ENCODE measurements around the gene CHN2. TPM values are rescaled to one million over a fixed set of nuclear protein-coding genes. Genes with fewer than 3 reads are reported as not detected.

CHN2 gene
- polyA plus RNA-seq, 1 of the 3 experiments (the other 2 are of a cell fraction), result 0.02 TPM

GRCh38 chr7:29490094-29490607 is 295.6 kb downstream of the CHN2 start:
- Histone ChIP-seq H4K20me1 (ENCODE audit: insufficient read depth) (no peaks in the 10 kb centered on the region), H3F3A (replicated peaks; ENCODE audit: insufficient read depth) (peaks cover 35% of the 10 kb centered on the region), H3K9me2 (no peaks in the 10 kb centered on the region), H3K4me3 (ENCODE audit: low read depth in 2 of 2, low read length in 1 of 2) (no peak overlapping the region), H2AFZ (ENCODE audit: low read depth) (no peak overlapping the region), H3K4me1 (ENCODE audit: control insufficient read depth in 1 of 2, insufficient read depth in 2 of 2, low read depth in 1 of 2, low read length in 1 of 2) (peaks cover 22 to 24% of the 10 kb centered on the region in 2 experiments), H3K36me3 (replicated peaks in 1 of 2; ENCODE audit: control insufficient read depth in 1 of 2, insufficient read depth in 2 of 2, low read length in 1 of 2) (no peaks in the 10 kb centered on the region), H3K9me3 (no peaks in the 10 kb centered on the region), H3K27ac (ENCODE audit: low read depth in 2 of 2, low read length in 1 of 2) (peak overlapping the region; percentile 76 to 91; a peak in 3 of 4 replicates), H3K27me3 (ENCODE audit: insufficient read depth) (no peaks in the 10 kb centered on the region), H3K9ac (no peak overlapping the region), H3K79me2 (ENCODE audit: insufficient read depth) (no peaks in the 10 kb centered on the region), H3K4me2 (no peak overlapping the region)
- ChIA-PET POLR2A (no interaction called here), CTCF (no interaction called here)
- WGBS (ENCODE audit: low lambda C conversion rate), result 86% methylated on average over 4 of the region's 4 CpGs
- DNase-seq, result no peak
- no peak for TF ChIP-seq GABPA (IDR thresholded peaks at IDR 0.05; ENCODE audit: low read depth)
- TF ChIP-seq POLR2AphosphoS5 (IDR thresholded peaks at IDR 0.05; ENCODE audit: low read depth, low read length), result no peak
- TF ChIP-seq, protein P1, sequence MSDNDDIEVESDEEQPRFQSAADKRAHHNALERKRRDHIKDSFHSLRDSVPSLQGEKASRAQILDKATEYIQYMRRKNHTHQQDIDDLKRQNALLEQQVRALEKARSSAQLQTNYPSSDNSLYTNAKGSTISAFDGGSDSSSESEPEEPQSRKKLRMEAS (IDR thresholded peaks at IDR 0.05; ENCODE audit: low read depth), result no peak
- TF ChIP-seq, protein P2, sequence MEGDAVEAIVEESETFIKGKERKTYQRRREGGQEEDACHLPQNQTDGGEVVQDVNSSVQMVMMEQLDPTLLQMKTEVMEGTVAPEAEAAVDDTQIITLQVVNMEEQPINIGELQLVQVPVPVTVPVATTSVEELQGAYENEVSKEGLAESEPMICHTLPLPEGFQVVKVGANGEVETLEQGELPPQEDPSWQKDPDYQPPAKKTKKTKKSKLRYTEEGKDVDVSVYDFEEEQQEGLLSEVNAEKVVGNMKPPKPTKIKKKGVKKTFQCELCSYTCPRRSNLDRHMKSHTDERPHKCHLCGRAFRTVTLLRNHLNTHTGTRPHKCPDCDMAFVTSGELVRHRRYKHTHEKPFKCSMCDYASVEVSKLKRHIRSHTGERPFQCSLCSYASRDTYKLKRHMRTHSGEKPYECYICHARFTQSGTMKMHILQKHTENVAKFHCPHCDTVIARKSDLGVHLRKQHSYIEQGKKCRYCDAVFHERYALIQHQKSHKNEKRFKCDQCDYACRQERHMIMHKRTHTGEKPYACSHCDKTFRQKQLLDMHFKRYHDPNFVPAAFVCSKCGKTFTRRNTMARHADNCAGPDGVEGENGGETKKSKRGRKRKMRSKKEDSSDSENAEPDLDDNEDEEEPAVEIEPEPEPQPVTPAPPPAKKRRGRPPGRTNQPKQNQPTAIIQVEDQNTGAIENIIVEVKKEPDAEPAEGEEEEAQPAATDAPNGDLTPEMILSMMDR (IDR thresholded peaks at IDR 0.05), result no peak
- no peak for TF ChIP-seq CHD2 (IDR thresholded peaks at IDR 0.05; ENCODE audit: low read length, partially characterized antibody)
- TF ChIP-seq JUND (IDR thresholded peaks at IDR 0.05), result no peak
- TF ChIP-seq NRF1 (IDR thresholded peaks at IDR 0.05; ENCODE audit: low read depth, low read length), result no peak
- no peak for TF ChIP-seq RFX5 (IDR thresholded peaks at IDR 0.05; ENCODE audit: low read length)
- no peak for TF ChIP-seq FOSL2 (IDR thresholded peaks at IDR 0.05; ENCODE audit: borderline replicate concordance, low read depth)
- TF ChIP-seq FOXJ3 (CRISPR knock-in tag; IDR thresholded peaks at IDR 0.05), result no peak
- TF ChIP-seq GATA2 (CRISPR knock-in tag; IDR thresholded peaks at IDR 0.05), result no peak
- no peak for TF ChIP-seq MEF2A (IDR thresholded peaks at IDR 0.05; ENCODE audit: borderline replicate concordance, low read depth)
- TF ChIP-seq RCOR1 (IDR thresholded peaks at IDR 0.05; ENCODE audit: low read length), result no peak

GRCh38 chr7:29494350-29494749 is 299.8 kb downstream of the CHN2 start:
- ChIA-PET CTCF (no interaction called here), POLR2A (no interaction called here)
- H3K4me3 ChIP-seq (ENCODE audit: low read depth in 2 of 2, low read length in 1 of 2), result no peak overlapping the region
- H3K9me2 ChIP-seq, result no peaks in the 10 kb centered on the region
- WGBS (ENCODE audit: low lambda C conversion rate), result 69% methylated on average over 1 of the region's 1 CpG
- peak overlapping the region; percentile 10 for H2AFZ ChIP-seq (ENCODE audit: low read depth)
- no peak overlapping the region; the same call in 1 of the 2 replicates for H3K4me2 ChIP-seq
- no peaks in the 10 kb centered on the region for H3K9me3 ChIP-seq
- no peaks in the 10 kb centered on the region for H3K27me3 ChIP-seq (ENCODE audit: insufficient read depth)
- H3K79me2 ChIP-seq (ENCODE audit: insufficient read depth), result no peaks in the 10 kb centered on the region
- no peak for DNase-seq
- H3F3A ChIP-seq (replicated peaks; ENCODE audit: insufficient read depth), result peaks cover 23% of the 10 kb centered on the region
- H3K4me1 ChIP-seq (ENCODE audit: control insufficient read depth in 1 of 2, insufficient read depth in 2 of 2, low read depth in 1 of 2, low read length in 1 of 2), result peaks cover 12 to 19% of the 10 kb centered on the region in 2 experiments
- H3K27ac ChIP-seq (ENCODE audit: low read depth in 2 of 2, low read length in 1 of 2), result peak overlapping the region; percentile 25 to 89; a peak in 2 of 4 replicates
- H3K9ac ChIP-seq, result no peak overlapping the region
- H3K36me3 ChIP-seq (replicated peaks in 1 of 2; ENCODE audit: control insufficient read depth in 1 of 2, insufficient read depth in 2 of 2, low read length in 1 of 2), result no peaks in the 10 kb centered on the region
- no peaks in the 10 kb centered on the region for H4K20me1 ChIP-seq (ENCODE audit: insufficient read depth)
- TF ChIP-seq REST (IDR thresholded peaks at IDR 0.05; ENCODE audit: low read depth, low read length) (no peak), CHD2 (IDR thresholded peaks at IDR 0.05; ENCODE audit: low read length, partially characterized antibody) (no peak), SIN3A (IDR thresholded peaks at IDR 0.05; ENCODE audit: borderline replicate concordance, low read depth, low read length) (no peak), MXI1 (IDR thresholded peaks at IDR 0.05; ENCODE audit: low read depth, low read length) (no peak), USF1 (IDR thresholded peaks at IDR 0.05; ENCODE audit: borderline replicate concordance, low read depth) (no peak), FOXM1 (IDR thresholded peaks at IDR 0.05; ENCODE audit: low read depth) (peak; percentile 50; the same call in 1 of the 2 replicates), PBX3 (IDR thresholded peaks at IDR 0.05) (peak; percentile 75), TCF12 (IDR thresholded peaks at IDR 0.05) (peak; percentile 82), EP300 (IDR thresholded peaks at IDR 0.05; ENCODE audit: borderline replicate concordance in 1 of 2, low read depth in 1 of 2, low read length in 1 of 2) (peak in 1 of 2 experiments; percentile 53; a peak in 1 of 4 replicates), POLR2AphosphoS5 (IDR thresholded peaks at IDR 0.05; ENCODE audit: low read depth, low read length) (peak; percentile 36; the same call in 1 of the 2 replicates)
- TF ChIP-seq, protein P1 (IDR thresholded peaks at IDR 0.05; ENCODE audit: low read depth), result 0 out of 2 replicates have a peak, but pooled peaks have one; percentile 16
